ENCODE measurements around the gene MMD2.

- TF ChIP-seq EZH2 (IDR thresholded peaks at IDR 0.05; ENCODE audit: insufficient read depth, poor library complexity, severe bottlenecking) (no peak), EZH2phosphoT487 (IDR thresholded peaks at IDR 0.05; ENCODE audit: insufficient read depth, low read depth) (no peak)
These were observed 70.8 kb downstream of the MMD2 start for GRCh38 chr7:4888161-4888560.

Measured in GM23248 (cell line).